Activated CD8-positive, alpha-beta memory T cell treated with anti-CD3 and anti-CD28 coated beads for 4 hours (primary cell): ENCODE data around the gene ISG20.

ENCODE experiments used
- DNase-seq, 2 donors: peaks; one replicate each; pipeline ENCODE4 v3.0.0-alpha.2; 2020; ENCODE audit warnings: low read depth in 2 of 2

The ISG20 gene

DNA sequence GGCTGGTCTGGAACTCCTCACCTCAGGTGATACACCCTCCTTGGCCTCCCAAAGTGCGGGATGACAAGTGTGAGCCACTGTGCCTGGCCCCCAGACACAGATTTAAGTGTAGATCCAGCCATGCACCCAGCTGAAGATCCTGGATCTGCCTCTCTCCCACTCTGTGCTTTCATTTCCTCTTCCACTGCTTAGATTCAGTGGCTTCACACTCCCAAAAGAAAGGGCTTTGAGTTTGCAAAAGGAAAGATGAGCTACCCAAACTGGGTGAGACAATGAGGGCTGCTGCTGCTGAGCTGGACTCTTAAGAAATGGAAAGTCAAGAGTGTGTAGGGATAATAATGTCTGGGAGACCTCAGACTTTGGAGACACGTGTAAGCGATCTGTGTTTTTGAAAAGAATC is 45.5 kb downstream of the ISG20 start:
- DNase-seq = no peak

DNA sequence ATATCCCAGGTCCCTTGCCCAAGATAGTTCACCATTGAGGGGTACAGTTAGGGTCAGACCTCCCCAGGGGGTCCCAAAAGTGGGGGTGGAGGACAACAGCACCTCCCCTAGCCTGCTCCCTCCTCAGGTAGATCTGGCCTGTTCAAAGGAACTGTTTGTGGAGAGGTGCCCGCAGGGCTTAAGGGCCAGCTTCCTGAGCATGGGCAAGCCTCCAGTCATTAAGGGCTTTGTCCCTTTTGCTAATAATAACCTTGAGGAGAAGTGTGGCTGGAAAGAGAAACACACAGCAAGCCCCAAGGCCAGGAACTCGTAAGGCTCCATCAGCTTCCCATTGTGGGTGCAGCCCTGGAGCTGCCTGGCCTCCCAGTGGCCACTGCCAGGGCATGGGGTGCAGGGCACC is 47.4 kb downstream of the ISG20 start:
- DNase-seq = no peak

DNA sequence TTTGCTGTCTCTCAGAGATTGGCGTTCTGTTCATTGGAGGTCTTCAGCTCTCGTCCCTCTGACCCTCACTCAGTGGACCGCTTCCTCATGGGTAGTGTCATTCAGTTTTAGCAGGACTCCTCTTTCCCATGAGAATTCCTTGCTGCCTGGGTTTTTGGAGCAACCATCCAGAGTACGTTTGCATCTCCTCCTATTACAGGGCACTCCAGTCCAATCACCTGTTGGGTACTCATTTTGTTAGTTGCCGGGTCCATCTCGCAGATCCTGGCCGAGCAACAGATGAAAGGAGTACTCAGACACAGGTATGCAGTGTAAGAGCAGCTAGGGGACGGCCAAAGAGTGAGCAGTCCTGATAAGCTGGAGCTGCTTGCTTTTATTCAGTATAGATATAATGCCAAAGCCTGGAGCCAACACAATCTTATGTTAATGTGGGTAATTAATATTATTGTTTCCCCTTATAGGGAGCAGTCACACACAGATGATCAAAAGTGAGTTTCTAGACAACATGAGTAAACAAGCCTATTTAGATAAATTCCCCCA is 49.6 kb downstream of the ISG20 start:
- DNase-seq = no peak

DNA sequence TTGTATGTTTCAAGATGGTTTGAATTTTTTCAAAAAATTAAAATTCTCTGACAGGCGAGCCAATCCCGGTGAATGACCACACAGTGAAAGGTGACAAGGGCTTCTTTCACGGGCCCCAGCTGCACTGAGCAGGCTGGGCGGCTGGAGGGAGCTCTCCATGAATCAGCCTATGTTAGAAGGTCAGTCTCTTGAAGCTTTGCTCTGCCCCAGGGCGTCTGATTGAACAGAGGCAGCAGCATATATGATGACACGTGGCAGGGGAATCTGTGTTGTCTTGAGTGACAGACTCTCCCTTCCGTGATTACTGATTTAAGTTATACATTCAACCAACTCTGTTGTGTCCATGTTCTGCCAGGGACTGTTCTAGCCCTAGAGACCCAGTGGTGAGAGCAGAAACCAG is 51.5 kb downstream of the ISG20 start:
- no peak for DNase-seq

DNA sequence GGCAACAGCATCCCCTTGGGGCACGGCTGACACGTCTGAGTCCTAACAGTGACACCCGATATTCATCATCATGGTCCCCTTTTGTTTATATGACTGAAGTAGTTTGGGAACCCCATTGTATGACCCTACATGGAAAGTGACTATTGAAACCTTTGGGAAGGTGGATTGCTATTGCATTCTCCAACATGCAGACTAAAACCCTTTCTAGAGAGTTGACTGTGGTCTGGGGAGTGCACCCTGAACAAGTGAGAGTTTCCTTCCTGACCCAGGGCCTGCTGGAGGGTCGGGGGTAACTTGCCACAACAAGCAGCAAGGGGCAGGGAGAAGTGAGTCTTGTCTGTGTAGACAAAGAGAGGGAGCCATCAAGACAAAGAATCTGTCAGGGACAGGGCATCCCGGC is 54.4 kb downstream of the ISG20 start:
- DNase-seq = no peak

DNA sequence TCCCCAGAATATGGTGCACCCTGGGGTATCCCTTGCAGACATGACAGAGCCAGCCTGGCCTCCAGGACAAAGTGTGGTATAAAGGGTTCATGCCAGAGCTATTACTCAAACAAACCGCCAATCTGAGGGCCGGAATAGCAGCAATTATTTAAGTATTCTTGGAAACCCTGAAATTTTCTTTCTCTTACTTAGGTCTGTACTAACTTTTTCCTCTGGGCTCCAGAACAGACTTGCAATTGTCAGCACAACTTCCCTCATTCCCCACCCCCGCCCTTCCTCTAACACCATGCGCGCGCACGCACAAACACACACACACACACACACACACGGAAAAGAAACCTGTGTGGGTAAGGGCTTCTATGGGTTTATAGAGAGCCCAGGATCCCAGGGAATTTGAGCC is 56.3 kb downstream of the ISG20 start:
- DNase-seq = no peak

DNA sequence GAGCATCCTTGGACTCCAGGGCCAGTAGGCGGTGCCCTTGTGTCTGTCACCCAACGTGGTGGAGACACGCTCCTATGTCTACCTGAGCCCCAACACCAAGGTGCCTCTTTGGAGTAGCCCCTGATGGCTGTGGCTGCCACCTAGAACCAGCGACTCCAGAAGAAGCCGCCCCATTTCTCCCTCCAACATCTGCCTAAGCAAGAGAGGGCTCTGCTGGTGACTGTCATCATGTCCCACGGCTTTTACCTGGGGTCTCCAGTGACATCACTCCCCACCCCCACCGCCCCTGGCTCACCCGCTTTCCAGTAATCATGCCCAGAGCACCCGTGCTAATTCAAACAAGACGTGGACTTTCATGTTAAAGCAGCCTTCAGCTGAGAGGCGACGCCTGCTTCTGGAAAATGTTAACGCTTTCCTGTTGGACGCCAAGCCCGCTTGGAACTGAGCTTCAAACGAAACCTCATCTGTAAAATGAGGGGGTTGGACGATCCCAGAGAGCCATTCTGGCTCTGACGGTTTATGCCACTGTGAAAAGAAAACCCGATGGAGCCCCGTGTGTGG is 57.0 kb downstream of the ISG20 start:
- no peak for DNase-seq

DNA sequence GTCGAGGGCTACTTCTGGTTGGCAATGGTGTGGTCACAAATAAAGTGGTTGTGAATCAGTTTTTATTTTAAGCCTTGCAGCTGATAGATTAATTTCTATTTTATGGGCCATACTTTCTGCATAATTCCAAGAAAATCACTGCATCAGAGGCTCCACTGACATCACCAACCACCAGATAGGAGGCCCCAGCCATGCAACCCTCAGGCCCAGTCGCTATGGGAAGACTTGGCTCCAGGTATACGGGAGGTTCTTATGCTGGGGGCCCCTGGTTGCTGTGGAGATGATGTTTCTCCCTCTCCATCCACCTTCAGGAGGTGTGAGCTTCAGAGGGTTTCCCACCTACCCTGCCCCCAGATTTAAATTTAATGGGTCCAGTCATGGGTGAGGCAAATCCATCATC is 57.4 kb downstream of the ISG20 start:
- no peak for DNase-seq

DNA sequence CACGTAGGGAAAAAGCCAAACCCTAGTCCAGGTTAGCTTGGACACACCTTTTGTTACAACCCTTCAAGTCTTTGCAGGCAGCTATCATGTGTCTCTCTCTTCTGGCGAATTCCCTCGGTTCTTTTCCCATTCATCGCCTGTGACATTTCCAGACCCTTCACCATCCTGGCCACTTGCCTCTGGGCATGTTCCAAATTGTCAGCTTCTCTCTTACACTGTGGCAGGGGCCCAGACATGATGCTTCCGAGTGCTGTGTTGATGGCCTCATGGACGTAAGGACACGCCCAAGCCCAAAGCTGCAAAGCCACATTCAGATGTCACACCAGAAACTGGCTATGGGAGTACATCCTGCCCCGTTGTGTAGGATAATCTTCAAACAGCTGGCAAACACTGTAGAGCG is 58.5 kb downstream of the ISG20 start:
- DNase-seq = no peak

DNA sequence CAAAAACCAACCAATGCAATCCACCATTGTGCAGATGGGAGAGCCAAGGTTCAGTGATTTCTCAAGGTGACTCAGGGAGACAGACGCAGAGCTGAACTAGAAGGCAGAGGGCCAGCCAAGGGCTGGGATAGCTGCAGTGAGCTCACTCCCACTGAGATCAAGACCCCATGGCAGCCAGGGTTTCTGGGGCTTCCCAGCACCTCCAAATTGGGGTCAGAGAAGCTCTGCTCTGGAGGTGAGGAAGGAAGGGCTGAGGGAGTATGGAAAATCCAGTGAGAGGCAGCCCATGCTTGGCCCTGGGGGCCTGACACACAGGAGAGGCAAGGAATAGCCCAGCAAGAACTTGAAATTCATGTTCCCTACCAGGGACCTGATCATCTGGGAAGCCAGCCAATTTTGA is 61.0 kb downstream of the ISG20 start:
- DNase-seq = no peak

DNA sequence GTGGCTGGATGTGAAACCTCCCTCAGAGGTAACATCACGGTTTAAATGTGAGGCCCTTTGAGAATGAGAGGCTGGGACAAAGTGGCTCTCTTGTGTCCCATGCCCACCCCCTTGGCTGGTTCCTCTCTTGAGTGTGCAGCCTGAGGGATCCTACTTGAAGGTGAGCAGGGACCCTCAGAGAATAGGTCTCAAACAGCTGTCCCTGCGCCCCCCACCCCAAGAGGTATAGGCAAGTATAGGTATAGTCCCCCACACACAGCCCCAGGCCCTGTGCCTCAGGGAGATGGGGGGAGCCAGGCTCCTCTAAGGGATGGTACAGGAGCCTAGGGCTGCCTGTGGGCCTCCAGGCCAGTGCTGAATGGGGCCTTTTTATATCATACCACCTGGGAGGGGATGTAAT is 61.9 kb downstream of the ISG20 start:
- no peak for DNase-seq

DNA sequence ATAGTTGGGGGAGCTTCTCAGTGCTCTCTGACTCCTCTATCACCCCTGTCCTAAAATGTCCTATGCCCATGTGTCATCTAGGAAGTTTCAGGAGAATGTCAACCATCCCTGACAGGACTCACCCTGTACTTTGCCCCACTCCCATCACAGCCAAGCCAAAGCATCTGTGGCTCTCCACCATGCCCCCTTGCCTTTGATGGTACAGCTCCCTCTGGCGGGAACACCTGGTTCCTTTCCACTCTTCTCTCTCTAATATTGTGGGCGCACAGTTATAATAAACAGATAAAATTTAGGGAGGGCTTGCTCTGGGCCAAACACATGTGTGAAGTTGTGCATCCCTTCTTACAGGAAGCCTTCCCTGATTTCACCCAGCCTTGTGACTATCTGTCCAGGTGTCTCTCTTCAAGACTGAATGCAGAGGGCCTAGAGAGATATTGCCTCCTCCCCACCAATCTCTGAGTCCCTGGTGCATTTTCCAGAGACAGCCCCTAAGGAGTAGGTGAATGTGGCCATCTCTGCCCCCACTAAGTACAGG is 62.8 kb downstream of the ISG20 start:
- DNase-seq = no peak

DNA sequence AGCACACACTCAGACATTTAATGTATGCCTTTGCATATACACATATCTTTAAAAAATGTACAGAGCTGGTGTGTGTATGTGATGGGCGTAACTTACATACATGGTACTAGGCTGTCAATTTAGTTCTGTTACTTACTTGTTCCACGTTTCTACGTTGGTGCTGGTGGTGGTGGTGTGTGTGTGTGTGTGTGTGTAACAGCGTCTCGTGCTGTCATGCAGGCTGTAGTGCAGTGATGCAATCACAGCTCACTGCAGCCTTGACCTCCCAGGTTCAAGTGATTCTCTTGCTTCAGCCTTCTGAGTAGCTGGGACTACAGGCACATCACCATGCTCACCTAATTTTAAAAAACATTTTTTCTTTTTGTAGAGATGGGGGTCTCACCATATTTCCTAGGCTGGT is 64.2 kb downstream of the ISG20 start:
- DNase-seq = no peak

DNA sequence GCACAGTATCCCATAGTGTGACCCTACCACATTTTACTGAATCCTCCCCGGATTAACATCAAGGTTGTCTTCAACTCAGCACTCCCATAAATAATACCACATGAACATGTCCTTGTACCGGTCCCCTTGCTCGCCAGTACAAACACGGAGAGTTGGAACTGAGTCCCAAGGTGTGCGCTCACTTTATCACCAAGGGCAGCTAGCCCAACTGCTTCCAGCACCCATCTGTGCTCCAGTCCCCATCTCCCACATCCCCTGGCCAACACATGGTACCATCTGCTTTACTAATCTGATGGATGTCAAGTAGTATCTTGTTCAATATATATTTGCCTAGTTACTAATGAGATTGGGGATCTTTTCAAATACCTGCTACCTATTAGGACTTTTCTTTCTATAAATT is 64.7 kb downstream of the ISG20 start:
- DNase-seq = no peak

DNA sequence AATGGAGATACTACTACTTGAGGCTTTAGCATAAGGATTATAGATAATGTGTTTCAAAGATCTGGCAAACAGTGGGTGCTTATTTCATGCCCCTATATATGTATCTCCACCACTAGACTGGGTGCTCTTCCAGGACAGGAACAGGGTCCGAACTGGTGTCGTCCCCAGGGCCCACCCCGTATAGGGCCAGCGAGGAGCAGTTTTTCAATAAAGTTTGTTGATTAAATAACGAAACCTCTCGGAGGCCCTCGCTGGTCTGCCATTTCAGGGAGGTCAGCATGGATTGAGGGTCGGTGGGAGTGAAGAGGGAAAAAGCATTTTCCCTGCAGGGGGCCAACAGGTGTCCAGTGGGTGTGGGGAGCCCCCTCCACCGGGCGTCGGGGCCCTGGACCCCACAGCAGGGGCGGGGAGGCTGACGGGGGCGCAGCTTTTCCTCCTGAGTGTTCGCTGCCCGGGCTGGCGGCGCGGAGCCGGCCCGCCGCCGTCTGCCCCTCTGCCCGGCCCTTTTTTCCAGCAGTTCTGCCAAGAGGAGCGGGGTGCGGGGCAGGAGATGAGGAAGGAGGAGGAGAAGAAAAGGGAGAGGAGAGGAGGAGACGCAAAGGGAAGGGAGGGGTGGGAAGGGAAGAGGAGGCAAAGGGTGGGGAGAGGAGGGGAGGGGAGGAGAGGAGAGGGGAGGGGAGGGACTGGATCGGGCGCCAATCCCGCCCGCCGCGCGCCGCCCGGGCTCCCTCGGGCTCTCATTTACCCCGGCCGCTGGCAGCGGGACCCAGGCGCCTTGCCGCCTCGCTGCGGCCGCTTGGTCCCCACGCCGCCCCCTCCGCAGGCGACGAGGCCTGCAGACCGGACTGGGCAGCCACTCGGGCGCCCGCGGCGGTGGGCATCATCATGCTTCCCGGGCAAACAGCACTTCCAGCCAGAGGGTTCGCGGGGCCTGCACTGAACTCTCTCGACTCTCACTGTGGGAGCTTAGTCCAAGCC is 66.3 kb downstream of the ISG20 start:
- DNase-seq = no peak

DNA sequence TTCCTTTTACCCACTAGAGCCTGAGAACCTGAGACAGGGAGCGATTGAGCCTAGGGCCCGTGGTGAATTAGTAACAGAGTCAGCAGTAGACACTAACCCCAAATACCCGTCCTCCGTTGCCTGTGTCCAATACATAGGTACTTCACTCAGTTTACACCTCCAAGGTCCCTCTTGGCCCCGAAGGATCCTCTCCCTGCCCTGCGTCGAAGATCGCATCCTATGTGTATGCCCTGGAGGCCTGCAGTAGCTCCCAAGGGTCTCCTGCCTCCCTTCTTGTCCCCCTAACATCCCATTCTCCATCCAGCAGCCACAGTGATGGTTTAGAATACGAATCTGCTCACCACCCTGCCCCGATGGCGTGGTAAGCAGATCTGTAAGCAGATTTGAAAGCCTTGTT is 67.0 kb downstream of the ISG20 start:
- DNase-seq = no peak
